ENCODE results near the gene PRSS12.

The PRSS12 gene

DNA sequence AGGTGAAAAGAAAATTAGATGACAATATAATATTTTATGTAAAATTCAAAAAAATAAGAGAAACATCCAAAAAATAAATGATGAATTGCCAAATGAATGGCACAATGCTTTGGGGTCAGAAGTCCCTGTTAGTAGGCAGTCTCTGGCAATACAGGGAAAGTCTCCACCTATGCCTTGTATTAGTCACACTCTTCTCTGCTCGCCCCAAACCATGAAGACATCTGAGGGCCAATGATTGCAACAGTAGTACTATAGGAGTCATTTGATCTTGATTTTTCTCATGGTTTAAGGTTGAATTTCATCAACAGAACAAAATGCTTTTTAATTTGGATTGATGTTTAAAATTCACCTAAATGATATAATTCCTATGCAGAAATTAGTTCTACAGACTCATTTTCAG lies 3.9 kb upstream of the PRSS12 start:
- no peak for DNase-seq (ENCODE audit: low read depth in 2 of 3, low spot score in 2 of 3)

DNA sequence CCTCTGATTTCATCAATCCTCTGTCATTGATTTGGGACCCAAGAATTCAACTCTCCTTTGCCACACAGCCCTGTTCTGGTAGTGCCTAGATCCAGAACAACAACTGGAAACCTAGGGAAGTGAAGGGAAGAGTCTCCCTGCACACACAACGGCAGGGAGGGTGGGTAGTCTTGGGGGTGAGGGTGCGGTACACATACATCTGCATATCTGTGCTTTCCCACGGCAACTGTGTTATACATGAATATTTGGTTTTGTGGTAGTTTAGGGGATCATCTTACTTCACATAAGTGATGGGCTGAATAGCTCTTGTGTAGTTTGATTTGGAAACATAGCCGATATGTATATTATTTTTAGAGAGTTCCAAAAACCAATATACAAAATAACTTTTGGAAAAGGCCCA lies 3.3 kb upstream of the PRSS12 start:
- no peak for DNase-seq (ENCODE audit: low read depth in 2 of 3, low spot score in 2 of 3)

- no peak for DNase-seq (ENCODE audit: low read depth in 2 of 3, low spot score in 2 of 3)
Observed at GRCh38 chr4:118354913-118355312, 2.1 kb upstream of the PRSS12 start.

GRCh38 chr4:118353534-118354030 lies 779 bp upstream of the PRSS12 start:
- DNase-seq (ENCODE audit: low read depth in 2 of 3, low spot score in 2 of 3): no peak

- DNase-seq (ENCODE audit: low read depth in 2 of 3, low spot score in 2 of 3): no peak
Observed at GRCh38 chr4:118351851-118352827, 664 bp downstream of the PRSS12 start.

DNA sequence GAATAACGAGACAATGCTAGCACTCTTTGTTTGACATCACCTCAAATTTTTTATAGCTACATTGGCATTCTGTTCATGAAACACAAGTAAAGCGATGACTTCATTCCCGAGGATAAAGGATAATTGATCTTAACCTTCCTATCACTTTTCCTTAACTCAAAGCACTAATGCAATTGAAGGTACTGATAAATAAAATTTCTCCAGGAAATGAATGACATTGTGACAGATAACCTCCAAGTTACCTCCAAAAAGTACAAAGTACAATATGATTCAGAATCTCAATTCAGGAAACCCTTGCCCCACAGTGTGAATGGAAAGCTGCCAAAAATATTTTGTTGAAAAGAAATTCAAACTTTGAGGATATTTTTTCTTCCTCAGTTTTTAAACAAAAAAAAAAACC lies 1.8 kb downstream of the PRSS12 start:
- no peak for DNase-seq (ENCODE audit: low read depth in 2 of 3, low spot score in 2 of 3)

DNA sequence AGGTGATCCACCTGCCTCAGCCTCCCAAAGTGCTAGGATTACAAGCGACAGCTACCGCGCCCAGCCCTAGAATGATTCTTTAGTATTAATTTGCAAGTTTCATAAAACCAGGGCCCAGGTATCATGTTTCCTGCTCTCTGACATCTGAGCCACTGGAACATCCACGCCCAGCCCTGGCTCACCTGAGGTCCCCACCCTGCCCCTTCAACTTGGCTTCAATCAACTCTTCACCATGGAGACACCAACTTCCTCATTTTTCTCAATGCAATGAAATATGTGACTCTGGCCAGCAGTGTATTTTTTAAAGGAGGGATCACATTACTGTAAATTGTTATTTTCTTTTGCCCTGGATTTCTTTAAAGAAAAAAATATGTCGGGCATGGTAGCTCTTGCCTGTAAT lies 3.9 kb downstream of the PRSS12 start:
- no peak for DNase-seq (ENCODE audit: low read depth in 2 of 3, low spot score in 2 of 3)

DNA sequence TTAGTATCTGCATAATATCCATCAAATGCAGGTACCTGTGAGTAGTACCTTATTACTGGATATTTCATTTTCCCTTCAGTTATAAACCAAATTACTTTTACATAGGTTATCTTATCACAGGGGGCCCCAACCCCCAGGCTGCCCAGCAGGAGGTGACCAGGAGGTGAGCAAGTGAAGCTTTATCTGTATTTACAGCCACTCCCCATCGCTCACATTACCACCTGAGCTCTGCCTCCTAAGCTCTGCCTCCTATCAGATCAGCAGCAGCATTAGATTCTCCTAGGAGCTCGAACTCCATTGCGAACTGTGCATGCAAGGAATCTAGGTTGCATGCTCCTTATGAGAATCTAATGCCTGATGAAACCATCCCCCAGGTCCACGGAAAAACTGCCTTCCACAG lies 6.3 kb downstream of the PRSS12 start:
- DNase-seq (ENCODE audit: low read depth in 2 of 3, low spot score in 2 of 3): no peak

DNA sequence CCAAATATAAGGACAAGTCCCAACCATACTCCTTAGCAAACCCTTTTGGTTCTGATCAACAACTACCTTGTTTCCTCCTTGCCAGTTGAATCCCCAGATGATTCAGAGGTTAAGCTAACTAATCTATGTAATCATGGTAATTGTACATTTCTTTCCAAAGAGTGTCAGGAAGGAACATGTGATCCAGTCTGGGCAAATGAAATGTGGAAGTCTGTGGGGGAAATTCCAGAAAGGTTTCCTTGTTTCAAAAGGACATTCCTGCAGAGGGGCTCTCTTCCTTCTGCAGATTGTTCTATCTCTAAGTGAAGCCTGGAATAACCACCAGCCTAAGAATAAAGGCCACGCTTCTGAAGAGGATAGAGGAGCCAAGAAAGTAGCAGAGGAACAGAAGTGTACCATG lies 7.0 kb downstream of the PRSS12 start:
- DNase-seq (ENCODE audit: low read depth in 2 of 3, low spot score in 2 of 3): no peak

DNA sequence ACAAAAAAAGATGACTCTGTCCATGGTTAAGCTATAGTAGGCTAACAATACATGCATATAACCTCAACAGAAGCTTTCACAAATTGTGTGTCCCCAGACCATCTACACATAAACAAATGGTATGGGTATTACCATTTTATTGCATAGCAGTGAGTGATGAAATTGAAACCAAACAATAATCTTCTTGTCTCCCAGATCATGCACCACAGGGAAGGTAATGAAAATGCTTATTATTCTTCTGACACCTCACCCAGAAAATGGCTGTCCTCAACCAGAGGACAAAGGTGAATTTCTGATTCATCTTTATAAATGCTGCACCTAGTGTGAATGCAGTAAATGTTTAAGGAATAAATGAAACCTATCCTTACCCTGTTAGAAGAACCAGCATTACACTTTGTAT lies 8.0 kb downstream of the PRSS12 start:
- no peak for DNase-seq (ENCODE audit: low read depth in 2 of 3, low spot score in 2 of 3)

- no peak for DNase-seq (ENCODE audit: low read depth in 2 of 3, low spot score in 2 of 3)
Observed at GRCh38 chr4:118343501-118343900, 9.3 kb downstream of the PRSS12 start.

GRCh38 chr4:118340109-118340508 lies 12.7 kb downstream of the PRSS12 start:
- no peak for DNase-seq (ENCODE audit: low read depth in 2 of 3, low spot score in 2 of 3)

DNA sequence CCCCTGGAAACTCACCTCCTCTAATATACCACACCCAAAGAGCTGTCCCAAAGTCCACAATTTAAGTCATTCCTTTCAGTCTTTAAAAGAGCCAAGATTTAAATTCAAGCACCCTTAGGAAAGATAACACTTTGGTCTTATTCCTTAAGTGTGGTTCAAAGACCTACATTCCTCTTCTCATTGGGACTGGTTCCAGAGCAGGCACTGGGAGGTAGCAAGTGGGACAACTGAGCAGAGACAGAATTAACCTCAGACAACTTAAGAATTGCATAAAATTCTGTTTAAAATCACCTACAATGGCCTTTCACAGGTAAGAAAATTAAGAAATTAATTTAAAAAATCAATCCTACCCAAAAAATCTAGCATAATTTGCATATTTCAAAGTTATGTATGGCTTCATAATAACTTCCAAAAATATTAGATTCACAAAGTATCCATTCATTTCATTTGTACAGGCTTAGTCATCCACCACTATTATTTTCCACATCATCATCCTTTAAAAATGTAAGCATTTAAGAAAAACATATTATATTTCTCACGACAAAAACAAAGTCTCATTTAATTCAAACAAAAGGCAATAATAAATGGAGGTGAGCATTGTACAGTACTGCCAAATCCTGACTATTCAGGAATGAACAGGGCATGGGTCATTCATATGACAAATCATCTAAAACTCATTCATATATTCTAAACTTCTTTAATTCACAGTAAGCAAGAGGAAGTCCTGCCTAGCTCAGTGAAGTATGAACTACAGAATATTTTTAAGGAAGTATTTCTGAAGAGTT lies 13.6 kb downstream of the PRSS12 start:
- DNase-seq (ENCODE audit: low read depth in 2 of 3, low spot score in 2 of 3): no peak

- DNase-seq (ENCODE audit: low read depth in 2 of 3, low spot score in 2 of 3): no peak
Observed at GRCh38 chr4:118338518-118338917, 14.3 kb downstream of the PRSS12 start.

DNA sequence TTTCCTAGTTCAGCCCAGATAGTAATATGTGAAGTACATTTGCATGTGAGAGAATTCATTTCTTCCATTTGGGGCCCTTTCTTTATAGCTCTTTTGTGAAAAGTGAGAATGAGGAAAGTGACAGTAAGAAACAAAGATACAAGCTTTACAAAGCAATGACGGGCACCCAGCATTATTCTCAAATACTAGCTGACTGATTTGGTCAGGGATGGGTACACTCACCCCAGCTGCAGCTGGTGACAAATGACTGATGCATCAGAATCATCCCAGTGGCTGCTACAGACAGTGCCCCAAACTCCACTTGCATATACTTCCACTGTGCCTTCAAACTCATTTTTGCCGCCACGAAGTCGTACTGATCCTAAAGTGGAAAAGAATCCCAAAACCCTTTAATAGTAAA lies 14.8 kb downstream of the PRSS12 start:
- no peak for DNase-seq (ENCODE audit: low read depth in 2 of 3, low spot score in 2 of 3)

- DNase-seq (ENCODE audit: low read depth in 2 of 3, low spot score in 2 of 3): no peak
Observed at GRCh38 chr4:118335774-118336173, 17.0 kb downstream of the PRSS12 start.

GRCh38 chr4:118335324-118335723 lies 17.5 kb downstream of the PRSS12 start:
- DNase-seq (ENCODE audit: low read depth in 2 of 3, low spot score in 2 of 3): no peak

DNA sequence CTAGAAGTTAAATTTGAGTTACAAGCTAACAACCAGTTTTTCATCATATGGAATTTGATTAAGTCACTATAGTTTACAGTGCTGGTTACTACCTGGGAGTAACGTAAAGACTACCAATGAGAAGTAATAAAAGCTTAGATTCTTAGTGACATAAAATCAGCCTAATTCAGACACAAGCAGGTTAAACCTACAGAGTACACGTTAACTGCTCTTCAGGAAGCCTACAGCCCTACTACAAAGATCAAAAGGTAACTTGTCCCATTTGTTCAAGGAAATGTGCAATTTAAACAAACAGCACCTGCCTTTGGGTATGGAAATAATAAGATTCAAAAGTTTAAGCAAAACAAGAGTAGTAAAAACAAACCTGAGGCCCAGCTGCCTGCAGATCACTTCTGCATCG lies 21.5 kb downstream of the PRSS12 start:
- DNase-seq (ENCODE audit: low read depth in 2 of 3, low spot score in 2 of 3): no peak

DNA sequence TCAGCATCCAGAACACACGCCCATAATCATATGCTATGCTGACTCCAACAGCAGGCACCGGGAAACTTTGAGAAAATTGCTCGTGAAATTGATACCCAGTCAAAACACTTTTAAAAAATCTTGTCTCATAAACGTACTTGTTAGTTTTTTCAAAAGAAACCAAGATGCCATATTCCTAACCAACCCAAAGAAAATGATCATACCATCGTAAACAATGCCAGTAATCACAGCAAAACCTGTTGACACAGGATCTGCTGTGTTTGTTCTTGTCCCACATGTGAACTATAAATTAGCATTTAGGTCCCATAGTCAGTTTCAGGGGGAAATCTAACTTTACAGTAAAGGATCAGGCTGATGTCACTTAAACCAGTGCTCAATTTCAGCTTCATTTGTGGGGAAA lies 23.0 kb downstream of the PRSS12 start:
- no peak for DNase-seq (ENCODE audit: low read depth in 2 of 3, low spot score in 2 of 3)

DNA sequence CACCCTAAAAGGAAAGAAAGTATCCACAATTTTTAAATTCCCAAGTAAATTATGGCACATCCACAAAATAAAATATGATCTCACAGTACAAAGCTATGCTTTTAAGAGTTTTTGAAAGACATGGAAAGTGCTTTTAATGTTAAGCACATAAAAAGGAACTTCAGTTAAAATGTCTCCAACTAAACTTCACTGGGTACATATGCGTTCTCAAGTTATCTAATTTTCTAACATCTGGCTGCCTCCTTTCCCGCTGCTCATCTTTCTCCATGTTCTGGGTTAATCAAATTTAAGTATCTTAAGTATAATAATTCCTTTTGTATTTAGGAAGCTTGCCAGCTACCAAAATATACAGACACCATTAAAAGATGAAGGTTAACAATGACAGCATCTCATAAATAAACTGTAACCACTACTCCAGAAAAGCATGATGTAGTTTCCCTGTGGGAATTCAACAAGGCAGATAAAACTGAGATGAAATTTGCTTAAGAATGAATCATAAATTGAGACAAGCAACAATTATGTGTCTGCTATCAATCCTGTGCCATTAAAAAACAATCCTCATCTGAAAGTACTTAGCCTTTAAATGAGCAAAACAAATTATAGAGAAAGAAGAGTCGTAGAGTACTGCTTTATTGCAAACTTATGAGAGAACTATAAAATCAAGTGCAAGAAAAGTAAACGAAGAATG lies 25.1 kb downstream of the PRSS12 start:
- no peak for DNase-seq (ENCODE audit: low read depth in 2 of 3, low spot score in 2 of 3)

DNA sequence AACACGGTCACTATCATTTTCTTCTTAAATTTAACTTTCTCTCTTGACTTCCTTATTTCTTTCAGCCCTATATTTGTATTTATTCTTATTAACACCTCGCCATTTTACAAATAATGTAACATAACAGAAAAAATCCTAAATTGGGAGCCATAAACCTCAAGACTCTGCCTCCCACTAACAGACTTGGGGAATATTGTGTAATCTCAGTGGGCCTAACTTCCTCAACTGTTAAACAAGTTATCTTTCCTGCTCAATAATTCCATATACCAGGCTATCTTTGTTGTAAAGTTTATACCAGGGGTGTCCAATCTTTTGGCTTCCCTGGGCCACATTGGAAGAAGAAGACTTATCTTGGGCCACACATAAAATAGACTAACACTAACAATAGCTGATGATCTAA lies 26.2 kb downstream of the PRSS12 start:
- no peak for DNase-seq (ENCODE audit: low read depth in 2 of 3, low spot score in 2 of 3)

- no peak for DNase-seq (ENCODE audit: low read depth in 2 of 3, low spot score in 2 of 3)
Observed at GRCh38 chr4:118325431-118325830, 27.4 kb downstream of the PRSS12 start.

Data from activated CD8-positive, alpha-beta memory T cell treated with anti-CD3 and anti-CD28 coated beads for 48 hours (primary cell).